HepG2 (cell line): ENCODE results near the gene RAMP3. TPM values are rescaled to one million over a fixed set of nuclear protein-coding genes. Genes with fewer than 3 reads are reported as not detected.

Experiments used
- NFYC ChIP-seq: IDR thresholded peaks from 2 replicates; pipeline ENCODE4 v1.6.1; 2016; ENCODE audit warnings: missing genetic modification reagents, missing compliant biosample characterization
- ZBTB40 ChIP-seq, 2 experiments: fragments of 450-650 bp in 1 of 2; sonication (generic) in 1 of 2; formaldehyde crosslinking in 1 of 2; IDR thresholded peaks; 2 replicates each; pipeline versions ENCODE4 v1.6.1 to v1.8.0; 2016 to 2022; ENCODE audit warnings: antibody characterized with exemption in 1 of 2, mild to moderate bottlenecking in 1 of 2, missing genetic modification reagents in 1 of 2
- ZMYM2 ChIP-seq: sonication (generic); formaldehyde crosslinking; IDR thresholded peaks from 2 replicates; pipeline ENCODE4 v1.8.0; 2022; ENCODE audit warnings: mild to moderate bottlenecking, missing genetic modification reagents
- ZNF33A ChIP-seq: sonication (generic); formaldehyde crosslinking; IDR thresholded peaks from 2 replicates; pipeline ENCODE4 v1.5.1; 2020; ENCODE audit warnings: missing genetic modification reagents, mild to moderate bottlenecking, moderate library complexity, borderline replicate concordance
- ZNF574 ChIP-seq: sonication (generic); formaldehyde crosslinking; IDR thresholded peaks from 2 replicates; pipeline ENCODE4 v1.4.0; 2020; ENCODE audit warnings: missing genetic modification reagents
- ZNF7 ChIP-seq: IDR thresholded peaks from 2 replicates; pipeline ENCODE4 v1.6.1; 2016; ENCODE audit warnings: missing biosample characterization, missing genetic modification reagents
- polyA plus RNA-seq, 8 experiments: library from polyadenylated mRNA; depleted of rRNA in 3 of 8; stranded (reverse) in 7 of 8; unstranded in 1 of 8; fragments of >200 nt; fragmentation: Illumina TruSeq in 4 of 8; extraction: Trizol in 4 of 8; gene quantifications; 2 replicates each; pipeline versions ENCODE4 v1.2.1 to v1.2.3, GENCODE V29; 2011 to 2016; ENCODE audit warnings: low read depth in 4 of 8, missing spikeins in 1 of 8, mixed read lengths in 1 of 8; ENCODE audit not compliant: insufficient read depth in 1 of 8
- total RNA-seq, 5 experiments: library from RNA; depleted of rRNA; stranded (reverse); fragments of >200 nt; fragmentation: Illumina TruSeq; extraction: Trizol; gene quantifications; 2 replicates each; pipeline ENCODE4 v1.2.3, GENCODE V29; 2016; ENCODE audit warnings: low read depth in 1 of 5

Gene RAMP3
- total and polyA plus RNA-seq, 2 of the 13 experiments (the other 11 are each of a cell fraction or from before 2014, with no cell fraction given), result not detected

DNA sequence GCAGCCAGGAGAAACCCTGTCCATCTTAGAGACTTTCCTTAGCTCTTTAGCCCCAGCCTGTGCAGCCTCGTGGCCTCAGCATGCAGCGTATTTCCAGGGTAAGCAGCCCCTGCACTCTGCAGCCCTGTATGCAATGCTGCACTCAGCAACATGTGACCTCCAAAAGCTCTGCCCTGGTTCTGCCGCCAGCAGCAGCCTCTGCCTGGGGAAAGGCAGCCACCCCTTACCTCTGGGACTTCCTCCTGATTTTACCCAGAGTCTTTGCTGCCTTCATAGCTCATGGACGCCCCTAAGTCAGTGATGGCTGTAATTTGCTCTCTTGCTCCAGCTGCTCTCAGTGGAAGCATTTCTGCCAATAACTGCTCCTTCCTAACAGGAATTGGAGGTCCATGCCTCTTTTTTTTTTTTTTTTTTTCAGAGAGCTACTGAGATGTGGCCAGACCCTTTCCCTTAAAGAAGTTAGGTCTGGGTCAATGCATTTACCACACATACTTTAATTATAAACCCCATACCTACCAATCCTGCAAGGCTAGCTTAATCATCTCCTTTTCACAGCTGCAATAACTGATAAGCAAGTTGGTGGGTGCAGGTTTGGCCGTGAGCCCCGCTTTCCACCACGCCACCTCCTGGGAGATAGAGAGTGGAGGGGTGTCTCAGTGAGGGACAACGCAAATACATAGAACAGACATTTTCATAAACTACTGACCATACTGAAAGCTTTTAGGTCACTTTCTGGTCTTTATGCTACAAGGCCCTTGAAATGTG lies 71.7 kb downstream of the RAMP3 start (continued):
- TF ChIP-seq ZBTB40 (IDR thresholded peaks at IDR 0.05) (no peak), ZBTB40 (CRISPR knock-in tag; IDR thresholded peaks at IDR 0.05) (no peak), ZNF7 (CRISPR knock-in tag) (no peak), ZNF574 (CRISPR knock-in tag) (no peak), ZNF33A (no peak), NFYC (CRISPR knock-in tag) (no peak), ZMYM2 (CRISPR knock-in tag) (no peak)
